Upper lobe of right lung (tissue), 1 donor: ENCODE measurements around the gene NEK1. TPM values are rescaled to one million over a fixed set of nuclear protein-coding genes. Genes with fewer than 3 reads are reported as not detected.
A peak's percentile ranks its signal among the peaks of the same experiment; 100 is the strongest.

Source experiments
- ATAC-seq: fragments of 200-7000 bp; cut with Tn5 transposase; one replicate; pipeline ENCODE4 v1.9.1; 2020; ENCODE audit warnings: mild to moderate bottlenecking, moderate library complexity
- DNase-seq: peaks from one replicate; pipeline ENCODE4 v3.0.0-alpha.2; 2020
- H3K27ac ChIP-seq: fragments of 200-600 bp; one replicate; pipeline ENCODE4 v1.8.0; 2022
- H3K27me3 ChIP-seq: fragments of 200-600 bp; one replicate; pipeline ENCODE4 v1.8.0; 2022; ENCODE audit warnings: mild to moderate bottlenecking
- H3K36me3 ChIP-seq: fragments of 200-600 bp; one replicate; pipeline ENCODE4 v1.8.0; 2022
- H3K4me1 ChIP-seq: fragments of 200-600 bp; one replicate; pipeline ENCODE4 v1.8.0; 2022
- H3K4me3 ChIP-seq: fragments of 200-600 bp; one replicate; pipeline ENCODE4 v1.8.0; 2022; ENCODE audit warnings: mild to moderate bottlenecking
- H3K9me3 ChIP-seq: fragments of 200-600 bp; one replicate; pipeline ENCODE4 v1.8.0; 2022
- intact Hi-C: fragments of 100-400 bp; cut with DNase I; formaldehyde crosslinking; loops from one replicate; pipeline ENCODE4 v1.11.0; 2022
- total RNA-seq: library from RNA; stranded (reverse); fragmentation: NEBNext Ultra II Directional; extraction: Animal tissue kit (Norgen Biotek cat#: 25700); gene quantifications from one replicate; pipeline ENCODE4 v1.2.1, GENCODE V29; 2021
- TF ChIP-seq, protein P1 (sequence below): fragments of 200-600 bp; IDR thresholded peaks from one replicate; pipeline ENCODE4 v1.8.0; 2022; ENCODE audit warnings: antibody characterized with exemption
- donor health status: DM: no; HTN: yes; CAD: no; lungs with severe emphysema.

Gene NEK1
- total RNA-seq, 1 donor from 2014 or later: 13.5 TPM

DNA sequence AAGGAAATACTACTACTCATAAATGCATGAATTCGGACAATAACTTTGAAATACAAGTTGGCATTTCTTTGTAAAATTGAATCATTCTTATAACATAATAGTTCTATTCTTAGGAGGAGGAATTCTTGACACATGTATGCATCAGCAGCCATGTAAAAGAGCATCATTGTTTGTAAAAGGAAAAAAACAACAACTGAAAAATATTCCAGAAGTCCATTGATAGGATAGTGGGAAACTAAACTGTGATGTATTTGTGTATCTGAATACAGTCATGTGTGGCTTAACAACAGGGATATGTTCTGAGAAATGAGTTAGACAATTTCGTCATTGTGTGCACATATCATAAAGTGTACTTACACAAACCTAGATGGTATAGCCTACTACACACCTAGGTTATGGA is 239.6 kb downstream of the NEK1 start:
- no peak for ATAC-seq

DNA sequence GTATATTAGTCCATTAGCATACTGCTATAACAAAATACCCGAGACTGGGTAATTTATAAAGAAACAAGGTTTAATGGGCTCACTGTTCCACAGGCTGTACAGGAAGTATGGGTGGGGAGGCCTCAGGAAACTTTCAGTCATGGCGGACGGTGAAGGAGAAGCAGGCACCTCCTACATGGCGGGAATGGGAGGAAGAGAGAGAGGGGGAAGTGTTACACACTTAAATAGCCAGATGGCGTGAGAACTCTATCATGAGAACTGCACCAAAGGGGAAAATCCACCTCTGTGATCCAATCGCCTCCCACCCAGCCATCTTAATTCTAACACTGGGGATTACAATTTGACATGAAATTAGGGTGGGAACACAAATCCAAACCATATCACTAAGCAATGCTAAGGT is 242.7 kb downstream of the NEK1 start:
- intact Hi-C loops: no loop called here
- H3K27me3 ChIP-seq: no peaks in the 10 kb centered on the region
- H3K27ac ChIP-seq: no peak overlapping the region
- no peaks in the 10 kb centered on the region for H3K4me1 ChIP-seq
- DNase-seq: no peak
- no peaks in the 10 kb centered on the region for H3K9me3 ChIP-seq
- TF ChIP-seq, protein P1, sequence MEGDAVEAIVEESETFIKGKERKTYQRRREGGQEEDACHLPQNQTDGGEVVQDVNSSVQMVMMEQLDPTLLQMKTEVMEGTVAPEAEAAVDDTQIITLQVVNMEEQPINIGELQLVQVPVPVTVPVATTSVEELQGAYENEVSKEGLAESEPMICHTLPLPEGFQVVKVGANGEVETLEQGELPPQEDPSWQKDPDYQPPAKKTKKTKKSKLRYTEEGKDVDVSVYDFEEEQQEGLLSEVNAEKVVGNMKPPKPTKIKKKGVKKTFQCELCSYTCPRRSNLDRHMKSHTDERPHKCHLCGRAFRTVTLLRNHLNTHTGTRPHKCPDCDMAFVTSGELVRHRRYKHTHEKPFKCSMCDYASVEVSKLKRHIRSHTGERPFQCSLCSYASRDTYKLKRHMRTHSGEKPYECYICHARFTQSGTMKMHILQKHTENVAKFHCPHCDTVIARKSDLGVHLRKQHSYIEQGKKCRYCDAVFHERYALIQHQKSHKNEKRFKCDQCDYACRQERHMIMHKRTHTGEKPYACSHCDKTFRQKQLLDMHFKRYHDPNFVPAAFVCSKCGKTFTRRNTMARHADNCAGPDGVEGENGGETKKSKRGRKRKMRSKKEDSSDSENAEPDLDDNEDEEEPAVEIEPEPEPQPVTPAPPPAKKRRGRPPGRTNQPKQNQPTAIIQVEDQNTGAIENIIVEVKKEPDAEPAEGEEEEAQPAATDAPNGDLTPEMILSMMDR: no peak
- no peak for ATAC-seq
- no peak overlapping the region for H3K4me3 ChIP-seq
- no peaks in the 10 kb centered on the region for H3K36me3 ChIP-seq

More for the DNA sequence above, 239.6 kb downstream of the NEK1 start:
- no peak overlapping the region for H3K27ac ChIP-seq
- intact Hi-C loops: no loop called here
- DNase-seq: no peak
- no peak overlapping the region for H3K4me3 ChIP-seq
- peaks cover 15% of the 10 kb centered on the region for H3K9me3 ChIP-seq
- no peaks in the 10 kb centered on the region for H3K27me3 ChIP-seq
- H3K36me3 ChIP-seq: no peaks in the 10 kb centered on the region
- H3K4me1 ChIP-seq: no peaks in the 10 kb centered on the region
- TF ChIP-seq, protein P1: no peak

DNA sequence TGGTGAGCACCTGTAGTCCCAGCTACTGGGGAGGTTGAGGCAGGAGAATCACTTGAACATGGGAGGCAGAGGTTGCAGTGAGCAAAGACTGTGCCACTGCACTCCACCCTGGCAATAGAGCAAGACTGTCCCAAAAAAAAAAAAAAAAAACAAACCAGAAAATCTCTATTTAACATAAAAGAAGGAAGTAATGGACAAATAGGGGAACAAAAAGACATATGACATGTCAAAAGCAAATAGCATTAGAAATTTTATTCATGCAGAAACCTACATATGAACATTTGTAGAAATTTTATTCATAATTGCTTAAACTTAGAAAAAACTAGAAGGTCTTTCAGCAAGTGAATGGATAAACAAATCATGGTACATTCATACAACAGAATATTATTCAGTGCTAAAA is 244.6 kb downstream of the NEK1 start:
- intact Hi-C loops: no loop called here
- no peak overlapping the region for H3K4me3 ChIP-seq
- H3K9me3 ChIP-seq: no peaks in the 10 kb centered on the region
- no peaks in the 10 kb centered on the region for H3K4me1 ChIP-seq
- H3K27ac ChIP-seq: no peak overlapping the region
- no peak for ATAC-seq
- no peaks in the 10 kb centered on the region for H3K27me3 ChIP-seq
- no peak for DNase-seq
- TF ChIP-seq, protein P1: no peak
- no peaks in the 10 kb centered on the region for H3K36me3 ChIP-seq

DNA sequence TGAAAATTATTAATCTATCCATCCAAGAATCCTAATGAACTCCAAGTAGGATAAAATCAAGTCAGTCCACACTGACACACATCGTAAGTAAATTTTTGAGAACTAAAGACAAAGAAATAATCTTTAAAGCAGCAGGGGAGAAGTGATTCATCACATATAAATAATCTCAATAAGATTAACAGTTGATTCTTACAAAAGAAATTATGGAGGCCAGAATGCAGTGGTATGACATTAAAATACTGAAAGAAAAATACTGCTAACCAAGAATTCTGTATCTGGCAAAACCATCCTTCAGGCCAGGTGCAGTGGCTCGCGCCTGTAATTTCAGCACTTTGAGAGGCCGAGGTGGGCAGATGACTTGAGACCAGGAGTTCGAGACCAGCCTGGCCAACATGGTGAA is 245.6 kb downstream of the NEK1 start:
- ATAC-seq: no peak
- Histone ChIP-seq H3K27ac (no peak overlapping the region), H3K36me3 (no peaks in the 10 kb centered on the region), H3K27me3 (no peaks in the 10 kb centered on the region), H3K4me3 (no peak overlapping the region), H3K9me3 (no peaks in the 10 kb centered on the region), H3K4me1 (no peaks in the 10 kb centered on the region)
- DNase-seq: no peak
- TF ChIP-seq, protein P1: no peak
- intact Hi-C loops: no loop called here

DNA sequence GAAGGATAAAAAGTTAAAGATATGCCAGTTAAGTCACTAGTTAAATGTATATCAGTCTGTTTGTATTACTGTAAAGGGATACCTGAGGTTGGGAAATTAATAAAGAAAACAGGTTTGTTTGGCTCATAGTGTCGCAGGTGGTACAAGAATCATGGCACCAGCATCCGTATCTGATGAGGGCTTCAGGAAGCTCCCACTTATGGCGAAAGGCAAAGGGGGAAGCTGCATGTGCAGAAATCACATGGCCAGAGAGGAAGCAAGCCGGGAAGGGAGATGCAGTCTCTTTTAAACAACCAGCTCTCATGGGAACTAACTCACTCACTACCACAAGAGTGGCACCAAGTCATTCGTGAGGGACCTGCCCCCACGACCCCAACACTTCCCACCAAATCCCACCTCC is 249.8 kb downstream of the NEK1 start:
- TF ChIP-seq, protein P1: no peak
- peak; percentile 63 for ATAC-seq
- H3K27me3 ChIP-seq: no peaks in the 10 kb centered on the region
- H3K4me3 ChIP-seq: no peak overlapping the region
- no peaks in the 10 kb centered on the region for H3K36me3 ChIP-seq
- no peaks in the 10 kb centered on the region for H3K9me3 ChIP-seq
- H3K4me1 ChIP-seq: no peaks in the 10 kb centered on the region
- no peak overlapping the region for H3K27ac ChIP-seq
- no peak for DNase-seq
- intact Hi-C loops: no loop called here

DNA sequence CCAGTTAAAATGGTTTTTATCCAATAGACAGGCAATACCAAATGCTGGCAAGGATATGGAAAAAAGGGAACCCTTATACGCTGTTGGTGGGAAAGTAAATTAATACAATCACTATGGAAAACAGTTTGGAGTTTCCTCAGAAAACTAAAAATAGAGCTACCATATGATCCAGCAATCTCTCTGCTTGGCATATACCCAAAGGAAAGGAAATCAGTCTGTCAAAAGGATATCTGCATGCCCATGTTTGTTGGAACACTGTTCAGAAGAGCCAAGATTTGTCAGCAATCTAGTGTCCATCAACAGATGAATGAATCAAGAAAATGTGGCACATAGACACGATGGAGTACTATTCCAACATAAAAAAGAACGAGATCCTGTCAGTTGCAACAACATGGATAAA is 250.6 kb downstream of the NEK1 start:
- H3K4me1 ChIP-seq: no peaks in the 10 kb centered on the region
- no peak overlapping the region for H3K27ac ChIP-seq
- H3K27me3 ChIP-seq: no peaks in the 10 kb centered on the region
- no peaks in the 10 kb centered on the region for H3K36me3 ChIP-seq
- intact Hi-C loops: no loop called here
- H3K9me3 ChIP-seq: no peaks in the 10 kb centered on the region
- H3K4me3 ChIP-seq: no peak overlapping the region
- TF ChIP-seq, protein P1: no peak
- DNase-seq (no peak), ATAC-seq (no peak)
